Body of pancreas (tissue), 4 donors: ENCODE measurements around the gene C5AR2.

Source experiments
- CTCF ChIP-seq, 7 experiments: fragments of 450-650 bp in 4 of 7; fragments of 200-600 bp in 3 of 7; sonication (generic) in 3 of 7; IDR thresholded peaks; one replicate each; pipeline ENCODE4 v1.5.1; 2016 to 2019; ENCODE audit warnings: antibody characterized with exemption in 7 of 7
- POLR2A ChIP-seq, 3 donors: fragments of 450-650 bp; IDR thresholded peaks; one replicate each; pipeline ENCODE4 v1.6.1; 2016; ENCODE audit warnings: antibody characterized with exemption in 3 of 3, mild to moderate bottlenecking in 2 of 3

GRCh38 chr19:47356900-47357299 lies 24.9 kb downstream of the C5AR2 start:
- TF ChIP-seq CTCF (IDR thresholded peaks at IDR 0.05) (no peak), POLR2A (IDR thresholded peaks at IDR 0.05) (no peak)
